Thyroid gland (tissue), 4 donors: Measurements from ENCODE around the gene MYOF.

ENCODE experiments used
- POLR2A ChIP-seq, 2 donors: fragments of 450-650 bp; IDR thresholded peaks; one replicate each; pipeline ENCODE4 v1.6.1; 2017; ENCODE audit warnings: antibody characterized with exemption in 2 of 2, mild to moderate bottlenecking in 2 of 2, moderate library complexity in 1 of 2
- TF ChIP-seq, protein P1 (sequence below), 6 experiments: fragments of 200-600 bp in 3 of 6; fragments of 450-650 bp in 3 of 6; sonication (generic) in 3 of 6; IDR thresholded peaks; one replicate each; pipeline ENCODE4 v1.5.1; 2016 to 2019; ENCODE audit warnings: antibody characterized with exemption in 6 of 6, mild to moderate bottlenecking in 2 of 6, inconsistent platforms in 1 of 6, moderate library complexity in 1 of 6

DNA sequence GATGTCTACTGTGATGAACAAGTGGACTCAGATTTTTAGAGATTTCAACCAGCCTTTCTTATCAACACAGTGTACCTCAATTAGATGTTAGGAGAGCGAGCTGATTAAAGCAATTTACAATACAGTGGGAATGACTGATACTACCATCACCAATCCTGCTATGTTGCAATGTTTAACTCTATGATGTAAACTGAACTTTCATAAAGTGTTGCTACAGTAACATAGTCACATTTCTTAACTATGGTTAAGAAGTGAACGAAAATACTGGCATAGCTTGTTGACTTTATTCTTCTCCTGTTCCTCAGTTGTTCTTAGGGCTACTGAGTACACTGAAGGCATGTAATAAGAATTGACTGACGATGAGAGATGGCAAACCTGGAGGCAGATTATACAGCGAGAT, 139.8 kb downstream of the MYOF start:
- TF ChIP-seq POLR2A (IDR thresholded peaks at IDR 0.05): no peak
- TF ChIP-seq, protein P1, sequence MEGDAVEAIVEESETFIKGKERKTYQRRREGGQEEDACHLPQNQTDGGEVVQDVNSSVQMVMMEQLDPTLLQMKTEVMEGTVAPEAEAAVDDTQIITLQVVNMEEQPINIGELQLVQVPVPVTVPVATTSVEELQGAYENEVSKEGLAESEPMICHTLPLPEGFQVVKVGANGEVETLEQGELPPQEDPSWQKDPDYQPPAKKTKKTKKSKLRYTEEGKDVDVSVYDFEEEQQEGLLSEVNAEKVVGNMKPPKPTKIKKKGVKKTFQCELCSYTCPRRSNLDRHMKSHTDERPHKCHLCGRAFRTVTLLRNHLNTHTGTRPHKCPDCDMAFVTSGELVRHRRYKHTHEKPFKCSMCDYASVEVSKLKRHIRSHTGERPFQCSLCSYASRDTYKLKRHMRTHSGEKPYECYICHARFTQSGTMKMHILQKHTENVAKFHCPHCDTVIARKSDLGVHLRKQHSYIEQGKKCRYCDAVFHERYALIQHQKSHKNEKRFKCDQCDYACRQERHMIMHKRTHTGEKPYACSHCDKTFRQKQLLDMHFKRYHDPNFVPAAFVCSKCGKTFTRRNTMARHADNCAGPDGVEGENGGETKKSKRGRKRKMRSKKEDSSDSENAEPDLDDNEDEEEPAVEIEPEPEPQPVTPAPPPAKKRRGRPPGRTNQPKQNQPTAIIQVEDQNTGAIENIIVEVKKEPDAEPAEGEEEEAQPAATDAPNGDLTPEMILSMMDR (IDR thresholded peaks at IDR 0.05): no peak
